GM19468 (cell line): ENCODE data around the gene GOLGA6L7.
"Not testable (repeated sequence)": the region's sequence is repeated elsewhere in the genome, so short reads cannot be mapped to it uniquely, and the experiment has no call there.

Experiments
- ATAC-seq: cut with Tn5 transposase; IDR thresholded peaks from one replicate; pipeline ENCODE4 v1.9.1; 2021; ENCODE audit warnings: mild to moderate bottlenecking, moderate library complexity, moderate number of reproducible peaks; ENCODE audit not compliant: unreplicated experiment; ENCODE audit errors: extremely low read depth

GOLGA6L7 gene

DNA sequence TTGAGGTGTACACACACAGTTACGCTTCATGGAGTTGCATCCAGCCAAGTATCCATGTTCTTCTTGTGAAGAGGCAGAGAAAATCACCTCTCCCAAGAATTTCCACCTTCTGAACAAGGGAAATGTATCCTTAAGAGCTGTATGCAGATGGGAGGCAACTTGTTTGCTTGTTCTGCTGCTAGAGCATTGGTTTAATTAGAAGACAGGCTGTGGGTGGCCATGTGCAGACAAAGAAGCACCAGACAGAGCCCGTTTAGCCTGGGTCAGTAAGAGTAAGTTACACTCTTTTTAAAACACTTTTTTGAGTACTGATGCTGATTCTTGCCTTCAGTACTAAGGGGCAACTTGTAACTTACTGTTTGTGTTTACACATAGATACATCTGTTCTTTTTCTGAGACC is 50.2 kb downstream of the GOLGA6L7 start:
- not testable (repeated sequence) for ATAC-seq

DNA sequence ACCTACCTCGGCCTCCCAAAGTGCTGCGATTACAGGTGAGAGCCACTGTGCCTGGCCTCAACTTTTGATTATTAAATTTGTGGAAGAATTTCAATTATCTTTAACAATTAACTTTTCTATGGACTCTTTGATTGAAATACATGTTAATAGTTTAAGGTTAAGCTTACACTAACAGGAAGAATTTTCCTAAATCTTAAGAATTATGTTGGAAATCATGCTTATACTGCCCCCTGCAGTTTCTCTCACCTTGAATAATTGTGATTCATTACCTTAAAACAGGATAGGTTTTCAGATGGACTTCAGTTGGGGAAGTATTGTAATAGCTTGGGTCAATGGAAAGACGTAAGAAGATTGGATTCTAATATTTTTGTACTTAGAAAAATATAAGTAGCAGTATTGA is 54.2 kb downstream of the GOLGA6L7 start:
- ATAC-seq = not testable (repeated sequence)
